Measurements from ENCODE around the gene AASS.

The AASS gene

GRCh38 chr7:122046402-122046801 is 97.6 kb downstream of the AASS start:
- no peak for DNase-seq (ENCODE audit: extremely low read depth in 1 of 2, low read depth in 1 of 2)

- DNase-seq (ENCODE audit: extremely low read depth in 1 of 2, low read depth in 1 of 2): no peak
Observed at GRCh38 chr7:122040147-122040546, 103.9 kb downstream of the AASS start.

GRCh38 chr7:122038904-122039303 is 105.1 kb downstream of the AASS start:
- DNase-seq (ENCODE audit: extremely low read depth in 1 of 2, low read depth in 1 of 2): no peak

- DNase-seq (ENCODE audit: extremely low read depth in 1 of 2, low read depth in 1 of 2): no peak
Observed at GRCh38 chr7:122038134-122038533, 105.9 kb downstream of the AASS start.

GRCh38 chr7:122035876-122036275 is 108.2 kb downstream of the AASS start:
- DNase-seq (ENCODE audit: extremely low read depth in 1 of 2, low read depth in 1 of 2): no peak

GRCh38 chr7:122033641-122034040 is 110.4 kb downstream of the AASS start:
- no peak for DNase-seq (ENCODE audit: extremely low read depth in 1 of 2, low read depth in 1 of 2)

- DNase-seq (ENCODE audit: extremely low read depth in 1 of 2, low read depth in 1 of 2): no peak
Observed at GRCh38 chr7:122027058-122027457, 117.0 kb downstream of the AASS start.

Data from stimulated activated CD8-positive, alpha-beta memory T cell treated with anti-CD3 and anti-CD28 coated beads, Interleukin-7, amount 100 ng/mL, for 48 hours (primary cell).